Right forelimb (tissue), 1 donor: ENCODE measurements around the gene CYP19A1.

Experiments used
- DNase-seq: peaks from one replicate; pipeline ENCODE4 v3.0.0-alpha.2; 2018

Gene CYP19A1

GRCh38 chr15:51322621-51323296 is 15.6 kb downstream of the CYP19A1 start:
- DNase-seq, result no peak

- no peak for DNase-seq
Measured at GRCh38 chr15:51321316-51321715, 17.1 kb downstream of the CYP19A1 start.

- DNase-seq, result no peak
Measured at GRCh38 chr15:51320843-51321242, 17.6 kb downstream of the CYP19A1 start.

GRCh38 chr15:51319539-51319938 is 18.9 kb downstream of the CYP19A1 start:
- DNase-seq, result no peak

GRCh38 chr15:51318382-51319150 is 19.8 kb downstream of the CYP19A1 start:
- no peak for DNase-seq

GRCh38 chr15:51316636-51317035 is 21.8 kb downstream of the CYP19A1 start:
- no peak for DNase-seq

GRCh38 chr15:51315726-51316125 is 22.7 kb downstream of the CYP19A1 start:
- DNase-seq, result no peak

- no peak for DNase-seq
Measured at GRCh38 chr15:51314391-51315337, 23.7 kb downstream of the CYP19A1 start.

- DNase-seq, result no peak
Measured at GRCh38 chr15:51313644-51314280, 24.6 kb downstream of the CYP19A1 start.

GRCh38 chr15:51313074-51313393 is 25.4 kb downstream of the CYP19A1 start:
- no peak for DNase-seq

GRCh38 chr15:51312166-51313073 is 26.0 kb downstream of the CYP19A1 start:
- no peak for DNase-seq

GRCh38 chr15:51311510-51311909 is 26.9 kb downstream of the CYP19A1 start:
- DNase-seq, result no peak

GRCh38 chr15:51310064-51310463 is 28.3 kb downstream of the CYP19A1 start:
- no peak for DNase-seq

GRCh38 chr15:51307811-51308210 is 30.6 kb downstream of the CYP19A1 start:
- no peak for DNase-seq

GRCh38 chr15:51307325-51307724 is 31.1 kb downstream of the CYP19A1 start:
- DNase-seq, result no peak

GRCh38 chr15:51303462-51303980 is 34.9 kb downstream of the CYP19A1 start:
- no peak for DNase-seq

- no peak for DNase-seq
Measured at GRCh38 chr15:51302480-51302879, 35.9 kb downstream of the CYP19A1 start.

GRCh38 chr15:51299187-51300015 is 39.0 kb downstream of the CYP19A1 start:
- DNase-seq, result no peak

GRCh38 chr15:51298620-51299019 is 39.8 kb downstream of the CYP19A1 start:
- DNase-seq, result no peak

- DNase-seq, result no peak
Measured at GRCh38 chr15:51290720-51291119, 47.7 kb downstream of the CYP19A1 start.

GRCh38 chr15:51289290-51289689 is 49.1 kb downstream of the CYP19A1 start:
- no peak for DNase-seq
